Measurements from ENCODE around the gene DCTN2. TPM values are rescaled to one million over a fixed set of nuclear protein-coding genes. Genes with fewer than 3 reads are reported as not detected.

The DCTN2 gene
- total RNA-seq, 1 donor from 2014 or later = 90.7 TPM

GRCh38 chr12:57539134-57539768, 7.7 kb downstream of the DCTN2 start:
- H3K36me3 ChIP-seq = peaks cover 60% of the 10 kb centered on the region

GRCh38 chr12:57536597-57536942, 10.4 kb downstream of the DCTN2 start:
- TF ChIP-seq CTCF (IDR thresholded peaks at IDR 0.05) = no peak
- intact Hi-C loops (cut with DNase I) = no loop called here
- DNase-seq (no peak), ATAC-seq (no peak)
- Histone ChIP-seq H3K4me1 (no peaks in the 10 kb centered on the region), H3K27ac (no peak overlapping the region), H3K36me3 (peaks cover 76% of the 10 kb centered on the region), H3K9me3 (no peaks in the 10 kb centered on the region), H3K4me3 (no peak overlapping the region), H3K27me3 (no peaks in the 10 kb centered on the region)

More at GRCh38 chr12:57539134-57539768, 7.7 kb downstream of the DCTN2 start:
- no peaks in the 10 kb centered on the region for H3K9me3 ChIP-seq
- no peak overlapping the region for H3K27ac ChIP-seq
- no peak for ATAC-seq
- no peaks in the 10 kb centered on the region for H3K4me1 ChIP-seq
- H3K4me3 ChIP-seq = no peak overlapping the region
- no peak for TF ChIP-seq CTCF (IDR thresholded peaks at IDR 0.05)
- DNase-seq = peak; percentile 7
- intact Hi-C loops (cut with DNase I) = no loop called here
- no peaks in the 10 kb centered on the region for H3K27me3 ChIP-seq

GRCh38 chr12:57535764-57536596, 11.0 kb downstream of the DCTN2 start:
- intact Hi-C loops (cut with DNase I) = no loop called here
- no peaks in the 10 kb centered on the region for H3K27me3 ChIP-seq
- no peak overlapping the region for H3K27ac ChIP-seq
- peaks cover 76% of the 10 kb centered on the region for H3K36me3 ChIP-seq
- H3K4me3 ChIP-seq = no peak overlapping the region
- H3K9me3 ChIP-seq = no peaks in the 10 kb centered on the region
- H3K4me1 ChIP-seq = no peaks in the 10 kb centered on the region
- peak; percentile 0 for DNase-seq
- no peak for ATAC-seq
- TF ChIP-seq CTCF (IDR thresholded peaks at IDR 0.05) = no peak

- Histone ChIP-seq H3K27me3 (no peaks in the 10 kb centered on the region), H3K9me3 (no peaks in the 10 kb centered on the region), H3K4me1 (no peaks in the 10 kb centered on the region), H3K27ac (no peak overlapping the region), H3K4me3 (no peak overlapping the region), H3K36me3 (peaks cover 77% of the 10 kb centered on the region)
- no peak for DNase-seq
- intact Hi-C loops (cut with DNase I) = no loop called here
- TF ChIP-seq CTCF (IDR thresholded peaks at IDR 0.05) = no peak
- ATAC-seq = no peak
Measured at GRCh38 chr12:57534991-57535543, 11.9 kb downstream of the DCTN2 start.

GRCh38 chr12:57534250-57534649, 12.7 kb downstream of the DCTN2 start:
- H3K4me3 ChIP-seq = no peak overlapping the region
- ATAC-seq (no peak), DNase-seq (no peak)
- no peaks in the 10 kb centered on the region for H3K27me3 ChIP-seq
- intact Hi-C loops (cut with DNase I) = no loop called here
- no peak for TF ChIP-seq CTCF (IDR thresholded peaks at IDR 0.05)
- no peaks in the 10 kb centered on the region for H3K4me1 ChIP-seq
- H3K9me3 ChIP-seq = no peaks in the 10 kb centered on the region
- H3K36me3 ChIP-seq = peaks cover 85% of the 10 kb centered on the region
- no peak overlapping the region for H3K27ac ChIP-seq
